HG03175 (cell line): ENCODE data around the gene KRT78.
"Not testable (repeated sequence)": the region's sequence is repeated elsewhere in the genome, so short reads cannot be mapped to it uniquely, and the experiment has no call there.

Source experiments
- ATAC-seq: cut with Tn5 transposase; IDR thresholded peaks from one replicate; pipeline ENCODE4 v1.9.1; 2021; ENCODE audit warnings: mild to moderate bottlenecking, moderate library complexity; ENCODE audit not compliant: unreplicated experiment

The KRT78 gene

DNA sequence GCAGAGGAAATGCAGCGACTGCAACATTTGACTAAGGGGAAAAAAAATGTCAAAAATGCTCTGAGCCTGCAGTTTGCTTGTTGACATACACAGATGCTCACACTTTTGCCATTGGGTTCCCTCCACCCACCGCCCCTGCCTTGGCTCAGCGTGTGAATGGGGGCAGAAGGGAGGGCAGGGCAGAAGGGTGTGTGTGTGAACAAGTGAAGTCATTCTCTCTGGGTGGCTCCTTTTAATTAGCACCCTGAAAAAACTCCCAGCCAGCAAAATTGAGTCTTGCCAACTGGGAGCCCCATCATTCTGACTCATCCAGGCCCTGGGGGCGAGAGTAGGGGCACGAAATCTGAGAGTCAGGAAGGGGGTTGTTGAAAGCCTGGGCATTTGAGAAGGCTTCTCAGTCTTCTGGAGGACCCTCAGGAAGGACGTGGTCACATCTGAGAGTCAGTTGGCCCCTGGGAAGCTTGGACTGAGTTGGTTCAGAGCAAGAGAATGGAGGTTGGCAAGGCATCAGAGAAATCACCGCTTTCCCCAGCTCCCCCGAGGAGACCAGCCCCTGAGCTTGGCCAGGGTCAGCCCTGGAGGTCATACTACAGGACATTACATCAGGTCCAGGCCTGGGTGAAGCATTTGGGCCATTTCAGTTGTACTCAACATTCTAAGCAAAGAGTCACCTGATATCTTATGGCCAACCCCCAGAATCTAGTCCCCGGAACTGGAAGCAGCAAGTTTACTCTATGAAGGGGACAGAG lies 22.7 kb upstream of the KRT78 start:
- no peak for ATAC-seq

DNA sequence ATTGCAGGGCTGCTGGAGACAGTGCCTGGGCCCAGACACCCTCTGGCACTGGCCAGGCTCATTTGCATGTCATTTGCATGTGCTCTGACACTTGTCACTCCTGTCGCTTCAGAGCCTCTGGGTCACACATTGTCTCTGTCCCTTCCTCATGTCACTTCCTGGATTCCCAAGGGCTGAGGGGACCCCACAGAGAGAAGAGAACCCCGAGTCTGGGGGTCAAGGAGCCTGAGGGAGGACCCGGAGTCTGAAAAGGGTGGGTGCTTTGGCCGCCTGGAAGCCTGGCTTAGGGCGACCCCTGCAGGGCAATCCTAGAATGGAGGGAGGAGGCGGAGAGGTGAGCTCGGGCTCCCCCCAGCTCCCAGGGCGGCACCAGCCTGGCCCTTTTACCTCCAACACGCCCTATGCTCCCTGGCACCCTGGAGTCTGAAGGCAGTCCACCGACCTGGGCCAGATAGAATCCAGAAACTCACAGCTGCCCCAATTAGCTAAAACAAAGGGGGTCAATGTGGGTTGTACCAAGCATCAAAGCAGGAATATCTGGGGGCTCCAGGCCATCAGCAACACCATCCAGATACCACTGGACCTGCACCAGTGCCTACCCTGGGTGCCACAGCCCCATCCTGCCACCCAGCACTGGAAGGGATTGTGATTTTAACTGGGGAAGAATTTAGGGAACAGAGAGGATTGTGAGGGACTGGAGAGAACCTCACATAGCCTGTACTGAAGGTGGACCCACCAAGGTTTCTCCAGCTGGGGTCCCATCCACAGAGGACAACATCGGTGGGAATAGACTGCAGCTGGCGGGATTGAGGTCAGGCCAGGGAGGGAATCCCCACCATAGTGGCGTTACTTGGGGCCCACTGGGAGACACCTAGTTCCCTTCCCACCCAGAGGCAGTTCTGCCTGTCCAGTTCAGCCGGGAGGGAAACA lies 21.8 kb upstream of the KRT78 start:
- ATAC-seq = peak; percentile 75

DNA sequence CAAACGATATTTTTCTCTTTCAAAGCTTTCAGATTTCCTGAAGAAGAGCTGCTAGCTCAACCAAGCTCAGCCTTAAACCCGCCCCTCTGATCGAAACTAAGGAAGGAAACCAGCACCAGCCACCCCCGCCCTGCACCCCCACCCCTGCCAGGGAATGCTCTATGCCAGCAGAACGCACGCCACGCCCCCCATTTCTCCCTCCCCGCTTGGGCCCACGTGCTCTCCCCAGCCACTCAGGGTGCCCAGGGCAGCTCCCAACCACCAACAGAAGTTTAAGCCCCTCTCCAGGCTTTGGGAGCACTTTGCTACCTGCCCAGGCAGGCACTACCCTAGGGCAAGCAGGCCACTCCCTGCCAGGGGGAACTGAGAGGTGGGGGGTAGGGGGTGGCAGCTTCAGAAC lies 18.8 kb upstream of the KRT78 start:
- ATAC-seq = no peak

DNA sequence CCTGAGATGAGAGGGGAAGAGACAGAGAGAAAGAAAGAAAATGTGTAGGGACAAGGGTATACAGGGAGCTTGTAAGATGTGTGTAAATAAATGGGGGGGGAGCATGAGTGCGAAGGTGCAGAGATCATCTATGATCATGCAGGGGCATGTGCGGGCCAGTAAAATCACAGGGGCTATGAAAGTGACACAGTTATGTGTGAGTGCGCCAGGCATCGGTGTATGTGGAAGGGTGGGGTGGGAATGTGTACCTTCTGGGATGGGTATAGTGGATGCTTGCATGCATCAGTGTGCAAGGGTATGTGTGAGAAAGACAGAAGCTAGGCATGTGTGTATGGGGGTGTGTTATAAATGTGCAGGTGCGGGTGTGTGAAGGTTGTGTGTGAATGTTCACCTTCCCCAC lies 18.4 kb upstream of the KRT78 start:
- ATAC-seq = no peak

DNA sequence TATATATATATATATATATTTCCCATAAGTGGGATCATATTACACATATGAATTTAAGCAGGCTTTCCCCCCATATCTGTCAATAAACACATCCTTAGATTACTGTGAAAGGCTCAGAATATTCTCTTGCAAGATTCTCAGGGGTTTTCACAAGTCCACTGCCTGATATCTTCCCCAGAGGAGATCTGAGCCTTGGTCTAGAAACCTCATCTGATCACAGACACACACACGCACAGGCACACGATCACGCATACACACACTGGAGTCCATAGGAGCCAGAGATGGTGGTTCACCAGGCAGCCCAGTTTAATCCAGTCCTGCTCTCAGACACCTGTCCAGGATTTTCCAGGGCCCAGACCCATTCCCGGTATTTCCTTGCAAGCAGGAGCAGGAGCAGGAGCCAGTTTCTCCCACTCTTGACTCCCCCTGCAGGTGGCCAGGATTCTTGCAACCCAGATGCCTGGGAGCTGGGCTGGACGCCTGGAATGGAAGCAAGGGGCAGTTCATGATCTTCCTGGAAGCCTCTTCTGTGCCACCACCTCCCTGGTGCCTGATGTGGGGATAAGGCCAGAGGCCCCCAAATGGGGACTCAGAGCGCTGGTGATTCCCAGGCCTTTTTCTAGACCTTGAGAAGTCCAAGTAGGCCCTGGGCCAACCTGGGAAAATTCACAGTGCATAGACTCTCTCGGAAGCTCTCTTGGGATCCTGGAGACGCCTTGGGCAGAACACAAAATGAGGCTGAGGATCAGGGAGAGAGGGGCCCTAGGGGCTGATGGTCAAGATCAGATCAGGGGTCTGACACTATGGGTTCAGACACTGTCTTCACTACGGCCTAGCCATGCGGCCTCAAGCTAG lies 16.5 kb upstream of the KRT78 start:
- no peak for ATAC-seq

DNA sequence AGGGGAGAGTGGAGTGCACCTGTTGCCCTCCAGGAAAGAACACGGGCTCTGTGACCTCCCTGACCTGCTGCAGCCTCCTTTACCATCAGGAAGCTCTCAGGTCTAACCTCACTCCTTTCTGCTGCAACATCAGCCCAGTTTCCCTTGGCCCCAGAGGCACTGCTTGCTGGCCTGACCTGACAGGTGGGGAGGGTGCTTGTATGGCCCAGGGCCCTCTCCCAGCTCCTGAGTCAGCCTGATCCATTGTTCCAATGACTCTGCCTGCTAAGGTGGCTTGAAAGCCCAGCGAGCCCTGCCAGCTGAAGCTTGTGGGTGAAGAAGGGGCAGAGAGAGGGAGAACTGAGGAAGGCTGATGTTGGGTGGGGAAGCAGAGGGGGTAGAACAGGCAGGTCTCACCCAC lies 13.2 kb upstream of the KRT78 start:
- ATAC-seq = no peak

DNA sequence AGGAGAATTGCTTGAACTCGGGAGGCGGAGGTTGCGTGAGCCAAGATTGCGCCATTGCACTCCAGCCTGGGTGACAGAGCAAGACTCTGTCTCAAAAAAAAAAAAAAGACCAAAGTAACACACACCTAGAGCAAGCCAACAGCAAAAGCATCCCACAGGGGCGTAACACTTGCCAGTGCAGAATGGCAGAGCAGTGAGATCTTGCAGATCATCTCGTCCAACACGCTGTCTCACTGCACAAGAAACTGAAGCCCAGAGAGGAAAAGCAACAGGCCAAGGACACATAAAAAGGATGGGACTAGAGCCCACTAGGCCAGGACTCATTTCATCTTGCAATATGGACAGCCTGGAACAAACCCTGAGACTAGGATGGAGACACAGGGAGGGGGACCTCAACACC lies 12.7 kb upstream of the KRT78 start:
- ATAC-seq = no peak

DNA sequence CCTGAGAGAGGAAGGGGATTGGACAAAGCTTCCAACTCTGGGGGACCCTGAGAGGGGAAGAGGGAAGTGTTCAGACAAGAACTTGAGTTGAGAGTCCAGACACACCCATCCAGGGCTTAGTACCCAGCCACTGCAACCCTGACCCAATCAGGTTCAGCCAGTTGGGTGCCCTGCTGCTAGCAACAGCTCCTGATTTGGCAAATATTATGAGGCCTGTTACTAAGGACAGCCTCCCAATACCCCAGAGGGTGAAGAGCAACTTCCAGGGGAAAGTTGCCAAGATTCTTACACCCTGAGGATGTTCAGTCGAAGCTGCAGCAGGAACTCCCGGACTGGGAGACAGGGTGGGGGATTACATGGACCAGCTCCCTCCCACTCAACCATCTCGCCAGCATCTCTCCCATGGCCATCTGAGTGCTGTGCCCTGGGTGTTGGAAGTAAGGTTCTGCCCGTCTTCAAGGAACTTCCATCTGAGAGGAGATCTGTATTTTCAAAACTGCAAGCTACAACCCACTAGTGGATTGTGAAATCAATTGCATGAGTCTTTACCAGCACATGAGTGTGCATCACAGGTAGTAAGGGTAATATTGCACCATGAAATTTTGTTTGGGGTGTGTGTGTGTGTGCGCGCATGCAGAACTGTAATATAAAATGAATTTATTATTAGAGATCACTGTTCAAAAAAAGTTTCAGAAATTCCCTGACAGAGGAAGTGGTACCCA lies 11.5 kb upstream of the KRT78 start:
- ATAC-seq = no peak

DNA sequence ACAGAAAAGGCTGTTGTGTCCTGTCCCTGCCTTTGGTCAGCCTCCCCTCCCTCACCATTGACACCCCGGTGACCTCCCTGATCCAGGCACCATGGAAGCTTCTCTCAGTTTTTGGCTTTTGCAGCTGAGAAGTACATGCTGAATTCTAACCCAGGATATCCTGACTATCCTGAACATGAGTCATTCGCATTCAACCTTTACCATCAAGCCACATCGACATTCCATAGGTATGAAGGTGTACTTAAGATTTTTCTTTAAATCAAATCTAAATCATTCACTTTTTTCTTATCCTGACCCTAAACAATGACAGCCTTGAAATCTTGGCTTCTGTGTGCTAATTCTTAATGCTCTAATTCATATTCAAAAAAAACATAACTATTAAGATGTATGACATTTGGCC lies 8.7 kb upstream of the KRT78 start:
- no peak for ATAC-seq

DNA sequence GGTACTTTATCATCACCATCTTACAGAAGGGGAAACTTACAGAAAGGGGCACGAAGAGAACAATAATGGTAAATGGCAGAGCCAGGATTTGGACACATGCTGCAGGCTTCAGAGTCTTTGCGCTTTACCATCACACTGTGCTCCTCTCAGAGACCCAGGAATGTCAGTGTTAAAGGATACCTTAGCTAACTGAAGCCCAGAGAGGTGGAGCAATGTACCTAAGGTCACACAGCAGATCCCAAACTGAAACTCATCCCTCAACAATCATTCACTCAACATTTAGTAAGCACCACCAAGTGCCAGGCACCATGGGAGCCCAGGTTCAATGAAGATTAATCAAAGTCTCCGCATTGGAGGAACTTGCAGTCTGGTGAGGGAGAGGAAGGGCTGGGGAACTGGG lies 8.0 kb upstream of the KRT78 start:
- no peak for ATAC-seq

DNA sequence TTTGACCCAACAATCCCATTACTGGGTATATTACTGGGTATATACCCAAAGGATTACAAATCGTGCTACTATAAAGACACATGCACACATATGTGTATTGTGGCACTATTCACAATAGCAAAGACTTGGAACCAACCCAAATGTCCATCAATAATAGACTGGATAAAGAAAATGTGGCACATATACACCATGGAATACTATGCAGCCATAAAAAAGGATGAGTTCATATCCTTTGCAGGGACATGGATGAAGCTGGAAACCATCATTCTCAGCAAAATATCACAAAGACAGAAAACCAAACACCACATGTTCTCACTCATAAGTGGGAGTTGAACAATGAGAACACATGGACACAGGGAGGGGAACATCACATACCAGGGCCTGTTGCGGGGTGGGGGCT lies 7.3 kb upstream of the KRT78 start:
- not testable (repeated sequence) for ATAC-seq

DNA sequence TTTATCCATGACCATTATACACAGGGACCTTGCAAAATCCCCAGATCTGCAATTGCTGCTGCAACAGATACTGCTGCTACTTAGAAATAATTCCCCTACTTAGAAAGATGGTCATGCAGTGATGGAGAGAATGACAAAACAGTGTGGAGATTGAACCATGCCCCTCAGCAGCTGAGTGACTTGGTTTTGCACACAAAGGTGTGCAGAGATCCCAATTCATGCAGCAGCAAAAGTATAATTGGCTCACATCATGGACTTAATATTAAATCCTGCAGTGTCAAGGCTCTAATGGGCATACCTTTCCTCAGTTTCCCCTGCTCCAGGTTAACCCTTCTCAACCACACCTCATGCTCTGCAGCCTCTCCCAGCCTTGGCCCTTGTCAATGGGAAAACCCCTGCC lies 3.0 kb upstream of the KRT78 start:
- ATAC-seq = no peak

DNA sequence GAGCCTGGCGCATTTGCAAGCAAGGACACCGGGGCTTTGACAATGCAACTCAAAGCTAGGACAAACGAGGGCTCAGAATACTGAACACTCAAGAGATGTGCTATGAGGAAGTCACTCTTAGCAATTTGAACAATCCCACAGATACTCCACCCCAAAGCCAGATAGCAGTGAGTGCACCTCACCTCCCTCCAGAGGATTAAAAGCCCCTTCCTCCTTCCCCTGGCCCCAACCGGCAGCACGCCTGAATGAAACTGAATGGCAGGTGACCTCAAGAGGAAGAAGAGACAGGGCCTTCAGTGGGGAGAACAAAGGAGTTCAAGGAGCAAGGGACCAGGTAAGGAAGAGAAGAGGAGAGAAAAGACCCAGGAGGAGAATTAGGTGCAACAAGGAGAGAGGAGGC lies 1.9 kb upstream of the KRT78 start:
- no peak for ATAC-seq

DNA sequence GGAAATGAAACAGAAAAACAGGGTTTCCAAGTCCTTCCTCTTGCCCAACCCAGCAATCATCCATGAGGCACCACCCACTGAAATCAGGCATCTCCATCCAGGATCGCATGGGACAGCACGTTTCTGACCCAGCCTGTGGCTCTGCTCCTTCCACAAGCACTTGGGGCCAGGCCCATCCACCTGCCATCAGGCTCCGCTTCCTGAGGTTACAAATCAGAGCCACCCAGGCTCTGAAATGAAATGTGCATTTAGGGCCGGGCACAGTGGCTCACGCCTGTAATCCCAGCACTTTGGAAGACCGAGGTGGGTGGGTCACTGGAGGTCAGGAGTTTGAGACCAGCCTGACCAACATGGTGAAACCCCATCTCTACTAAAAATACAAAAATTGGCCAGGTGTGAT lies 717 bp upstream of the KRT78 start:
- ATAC-seq = no peak

DNA sequence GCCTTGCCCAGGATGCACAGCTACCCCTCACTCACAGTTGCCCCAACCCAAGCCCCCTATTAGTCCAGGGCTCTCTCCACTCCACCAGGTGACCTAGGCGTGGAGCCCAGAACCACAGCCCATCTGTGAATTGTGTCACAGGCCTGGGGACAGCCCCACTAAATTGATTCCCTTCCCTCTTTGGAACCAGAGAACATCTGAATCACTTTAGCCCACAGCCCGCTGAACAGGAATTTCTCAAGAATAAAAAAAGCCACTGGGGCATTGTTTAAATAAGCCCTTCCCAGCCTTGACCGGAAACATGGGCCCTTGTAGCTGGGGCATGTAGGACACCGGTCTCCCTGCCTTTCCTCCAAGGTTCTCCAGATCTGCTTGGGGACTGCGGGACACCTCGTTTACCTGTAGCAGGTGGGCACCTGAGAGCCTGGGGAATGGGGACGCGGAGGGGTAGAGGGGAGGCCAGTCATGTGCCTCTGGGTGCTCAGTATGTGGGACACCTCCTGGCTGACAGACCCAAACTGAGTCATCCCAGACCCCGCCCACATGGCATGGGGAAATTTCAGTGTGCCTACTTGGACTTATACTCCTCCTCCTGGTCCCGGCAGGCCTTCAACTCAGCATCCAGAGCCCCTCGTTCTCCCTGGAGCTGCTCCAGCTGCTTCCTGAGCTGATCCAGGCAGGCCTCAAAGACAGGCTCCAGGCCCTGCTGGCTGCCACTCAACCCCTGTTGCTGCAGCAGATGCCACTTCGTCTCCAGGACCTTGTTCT lies 1.3 kb downstream of the KRT78 start:
- no peak for ATAC-seq

DNA sequence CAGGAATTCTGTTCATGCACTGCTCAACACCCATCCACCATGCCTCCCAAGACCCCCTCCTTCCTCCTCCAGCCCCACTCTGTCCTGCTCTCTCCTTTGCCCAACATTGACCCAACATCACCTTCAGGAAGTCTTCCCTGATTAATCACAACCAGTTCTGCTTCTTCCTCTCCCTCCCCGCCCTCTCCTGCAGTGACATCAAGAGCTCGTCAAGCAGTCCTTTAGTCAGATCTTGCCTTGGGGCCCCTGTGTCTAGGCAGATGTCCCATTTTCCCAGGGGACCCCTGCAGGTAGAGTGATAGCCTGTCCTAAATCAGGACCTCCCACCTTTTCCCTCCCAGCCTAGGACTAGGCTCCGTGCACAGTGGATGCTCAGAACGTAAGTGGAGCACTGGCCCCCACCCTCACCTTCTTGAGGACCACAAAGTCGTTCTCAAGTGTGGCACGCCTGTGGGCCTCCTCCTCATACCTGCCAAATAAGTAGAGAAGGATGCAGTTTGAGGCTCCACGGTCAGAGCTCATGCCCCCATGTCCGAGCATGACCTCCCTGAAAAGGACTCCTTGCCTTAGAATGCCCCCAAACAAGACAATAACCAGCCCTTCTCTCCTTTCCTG lies 2.3 kb downstream of the KRT78 start:
- no peak for ATAC-seq

DNA sequence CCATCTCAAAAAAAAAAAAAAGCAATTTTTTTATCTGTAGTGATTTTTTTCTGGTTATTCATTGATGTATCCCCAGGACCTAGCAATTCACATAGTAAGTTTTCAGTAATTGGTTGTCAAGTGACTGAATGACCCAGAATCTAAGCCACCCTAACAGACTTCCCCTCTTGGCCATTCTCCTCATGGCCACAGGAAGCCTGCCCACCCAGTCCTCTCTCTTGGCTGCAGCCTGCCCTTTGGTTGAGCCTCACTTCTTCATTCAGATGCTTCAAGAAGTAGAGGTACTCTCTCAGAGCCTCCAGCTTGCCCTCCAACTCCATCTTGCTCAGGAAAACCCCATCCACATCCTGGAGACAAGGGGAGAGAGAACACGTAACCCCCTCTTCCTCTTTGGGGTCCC lies 2.8 kb downstream of the KRT78 start:
- ATAC-seq = no peak

DNA sequence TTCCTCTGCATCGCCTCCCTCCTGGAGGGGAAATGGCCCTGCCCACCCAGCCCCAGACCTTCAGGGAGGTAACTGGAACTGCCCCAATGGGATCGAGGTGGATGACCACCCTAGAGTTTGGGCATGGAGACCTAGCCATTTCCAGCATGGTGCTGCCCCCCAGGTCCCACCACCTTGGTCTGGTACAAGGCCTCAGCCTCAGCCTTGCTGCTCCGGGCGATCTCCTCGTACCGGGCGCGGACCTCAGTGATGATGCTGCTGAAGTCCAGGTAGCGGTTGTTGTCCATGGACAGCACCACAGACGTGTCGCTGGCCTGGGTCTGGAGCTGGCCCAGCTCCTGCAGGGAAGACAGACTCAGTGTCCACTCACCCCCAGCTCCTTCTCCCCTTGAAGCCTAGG lies 4.4 kb downstream of the KRT78 start:
- ATAC-seq = no peak

DNA sequence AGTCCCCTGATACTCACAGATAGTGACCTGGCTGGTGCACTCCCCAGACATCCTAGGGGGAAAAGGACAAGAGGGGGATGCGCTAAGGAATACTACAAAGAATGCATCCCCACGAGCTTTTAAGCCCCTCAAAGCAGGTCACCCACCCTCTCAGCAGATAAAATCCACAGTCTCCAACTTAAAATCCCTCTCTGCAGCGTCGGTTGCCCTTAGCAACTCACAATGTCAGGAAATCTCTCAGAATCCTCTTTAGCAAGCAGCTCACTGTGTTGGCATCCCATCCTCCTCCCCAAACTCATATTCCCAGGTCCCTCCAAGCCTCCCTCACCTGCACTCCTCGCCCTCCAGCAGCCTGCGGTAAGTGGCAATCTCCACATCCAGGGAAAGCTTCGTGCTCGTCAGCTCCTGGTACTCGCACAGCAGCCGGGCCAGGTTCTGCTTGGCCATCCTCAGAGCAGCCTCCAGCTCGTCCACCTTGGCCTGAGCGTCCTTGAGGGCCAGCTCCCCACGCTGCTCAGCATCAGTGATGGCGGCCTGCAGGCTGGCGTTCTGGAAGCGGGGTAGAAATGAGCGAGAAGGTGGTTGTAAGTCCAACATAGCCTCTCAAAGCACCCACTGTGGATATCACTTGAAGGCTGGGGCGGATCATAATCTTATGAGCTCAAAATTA lies 9.2 kb downstream of the KRT78 start:
- no peak for ATAC-seq
